Stimulated activated CD4-positive, alpha-beta T cell treated with anti-CD3 and anti-CD28 coated beads, Interleukin-12 subunit alpha, Interleukin-12 subunit beta, amount 100 ng/mL, for 48 hours (primary cell): ENCODE measurements around the gene GAGE10.
"Not testable (repeated sequence)": the region's sequence is repeated elsewhere in the genome, so short reads cannot be mapped to it uniquely, and the experiment has no call there.

Experiments
- DNase-seq, 3 donors: peaks; one replicate each; pipeline ENCODE4 v3.0.0-alpha.2; 2020; ENCODE audit warnings: low read depth in 2 of 3, low spot score in 1 of 3

The GAGE10 gene

DNA sequence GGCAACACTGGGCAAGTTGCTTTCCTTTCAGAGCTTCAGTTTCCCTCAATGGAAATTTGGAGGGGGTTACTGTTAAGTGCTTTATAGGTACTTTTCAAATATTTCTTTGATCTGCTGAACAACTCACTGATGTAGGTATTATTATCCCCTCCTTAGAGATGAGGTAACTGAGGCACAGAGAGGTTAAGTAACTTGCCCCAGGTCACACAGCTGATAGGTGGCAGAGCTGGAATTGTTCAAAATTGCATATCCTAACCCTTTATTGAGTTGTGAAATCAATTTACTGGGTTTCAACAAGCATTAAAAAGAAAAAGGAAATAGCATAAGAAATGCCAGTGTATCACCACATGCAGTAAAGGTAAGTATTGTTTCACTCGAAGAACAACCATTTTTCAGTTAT lies 27.2 kb upstream of the GAGE10 start:
- DNase-seq, result no peak

DNA sequence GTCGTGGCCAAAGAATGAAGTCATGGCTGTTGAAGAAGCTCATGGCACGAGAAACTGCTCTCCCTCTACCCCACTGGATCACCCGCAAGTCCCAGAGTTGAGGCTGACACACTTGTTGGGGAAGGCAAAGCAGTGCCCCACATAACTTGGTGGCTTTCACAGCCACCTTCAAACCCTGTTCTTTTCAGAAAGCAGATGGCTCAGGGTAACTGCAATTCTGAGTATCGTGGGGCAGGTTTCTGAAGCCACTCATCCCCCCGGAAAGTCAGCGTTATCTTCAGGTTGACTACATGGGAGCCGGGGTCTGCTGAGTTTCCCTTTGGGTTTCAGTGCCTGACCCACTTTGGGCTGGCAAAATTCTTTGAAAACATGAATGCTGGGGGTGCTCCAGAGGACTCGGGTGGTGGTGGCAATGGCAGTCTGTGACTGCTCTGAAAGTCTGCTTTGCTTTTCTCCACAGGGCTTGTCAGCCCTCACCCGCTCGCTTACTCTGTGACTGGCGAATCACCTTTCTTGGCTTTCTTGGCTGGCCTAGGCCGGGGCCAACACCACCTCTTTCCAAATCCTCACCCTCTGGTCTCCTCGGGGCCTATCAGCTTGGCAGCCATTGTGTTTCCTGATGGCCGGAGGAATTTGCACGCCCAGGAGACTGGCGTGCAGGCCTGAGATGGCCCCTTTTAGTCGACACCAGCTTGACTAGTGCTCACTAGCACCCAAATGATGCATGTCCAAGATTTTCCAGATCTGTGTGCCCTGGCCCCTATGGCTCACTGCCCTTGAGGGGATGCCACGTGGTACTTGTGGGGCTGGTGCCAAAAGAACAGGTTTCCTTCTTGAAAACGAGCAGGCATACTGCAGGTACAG lies 26.5 kb upstream of the GAGE10 start:
- DNase-seq, result no peak

DNA sequence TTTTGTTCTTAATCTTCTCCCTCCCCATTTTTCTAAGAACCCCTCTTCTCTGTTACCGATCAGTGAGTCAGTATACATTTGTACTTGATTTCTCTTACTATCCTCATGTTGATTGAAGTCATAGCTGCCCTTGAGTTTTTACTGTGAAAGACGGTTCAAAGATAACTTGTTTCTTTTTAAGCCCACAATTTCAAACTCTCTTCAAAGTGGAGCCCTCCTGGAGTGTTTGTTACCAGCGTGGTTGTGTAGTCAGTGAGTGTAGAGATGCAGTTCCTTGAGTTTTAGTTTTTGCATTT lies 26.0 kb upstream of the GAGE10 start:
- DNase-seq, result no peak

DNA sequence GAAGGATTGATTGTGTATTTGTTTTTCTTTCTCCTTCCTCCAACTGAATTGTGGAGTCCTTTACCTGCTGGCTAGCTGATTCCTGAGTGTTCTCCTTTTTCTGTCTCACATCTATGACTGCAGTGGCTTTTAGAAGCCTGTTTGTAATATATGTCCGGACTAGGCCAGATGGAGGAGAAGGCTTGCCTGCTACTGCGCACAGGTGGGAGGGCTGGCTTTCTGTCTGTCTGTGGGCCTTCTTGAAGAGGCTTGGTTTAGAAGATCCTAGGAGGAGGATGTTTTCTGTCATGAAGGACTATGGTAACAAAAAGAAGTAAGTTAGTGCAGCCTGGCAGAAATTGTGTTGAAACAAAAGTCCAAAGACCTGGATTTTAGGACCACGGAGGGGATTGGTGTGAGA lies 25.4 kb upstream of the GAGE10 start:
- no peak for DNase-seq

DNA sequence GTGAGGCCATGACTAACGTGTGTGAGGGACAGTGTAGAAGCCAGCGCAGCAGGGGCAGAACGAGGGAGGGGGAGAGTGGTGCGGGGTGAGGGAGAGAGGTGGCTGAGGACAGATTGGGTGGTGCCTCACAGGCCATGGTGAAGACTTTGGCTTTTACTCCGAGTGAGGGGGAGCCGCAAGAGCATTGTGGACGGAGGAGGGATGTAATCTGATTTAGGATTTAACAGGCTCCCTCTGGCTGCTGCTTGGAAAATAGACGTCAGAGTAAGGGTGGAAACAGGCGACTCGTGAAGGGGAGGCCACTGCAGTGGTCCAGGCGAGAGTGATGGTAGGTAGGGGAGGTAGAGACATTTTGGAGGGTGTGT lies 20.8 kb upstream of the GAGE10 start:
- DNase-seq, result no peak

DNA sequence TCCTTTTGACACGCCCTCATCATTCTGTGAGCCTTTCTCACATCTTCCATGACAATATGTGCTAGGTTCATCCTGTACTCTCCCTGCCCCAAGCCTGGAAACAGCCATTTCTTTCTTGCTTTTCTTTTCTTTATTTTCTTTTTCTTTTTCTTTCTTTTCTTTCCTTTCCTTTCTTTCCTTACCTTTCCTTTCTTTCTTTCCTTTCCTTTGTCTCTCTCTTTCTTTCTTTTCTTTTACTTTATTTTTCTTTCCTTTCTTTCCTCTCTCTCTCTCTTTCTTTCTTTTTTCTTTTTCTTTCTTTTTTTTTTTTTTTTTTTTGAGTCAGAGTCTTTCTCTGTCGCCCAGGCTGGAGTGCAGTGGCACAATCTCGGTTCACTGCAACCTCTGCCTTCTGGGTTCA lies 19.2 kb upstream of the GAGE10 start:
- DNase-seq, result no peak

DNA sequence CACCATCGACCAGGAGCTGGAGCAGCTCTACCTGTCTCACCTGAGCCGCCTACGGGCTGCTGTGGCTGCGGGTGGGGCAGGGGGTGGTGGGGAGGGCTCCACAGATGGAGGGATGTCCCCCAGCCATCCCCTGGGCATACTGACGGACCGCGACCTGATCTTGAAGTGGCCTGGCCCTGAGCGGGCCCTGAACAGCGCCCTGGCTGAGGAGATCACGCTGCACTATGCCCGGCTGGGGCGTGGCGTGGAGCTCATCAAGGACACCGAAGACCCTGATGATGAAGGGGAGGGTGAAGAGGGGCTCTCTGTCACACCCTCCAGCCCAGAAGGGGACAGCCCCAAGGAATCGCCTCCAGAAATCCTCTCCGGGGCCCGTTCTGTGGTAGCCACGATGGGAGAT lies 17.3 kb upstream of the GAGE10 start:
- no peak for DNase-seq

DNA sequence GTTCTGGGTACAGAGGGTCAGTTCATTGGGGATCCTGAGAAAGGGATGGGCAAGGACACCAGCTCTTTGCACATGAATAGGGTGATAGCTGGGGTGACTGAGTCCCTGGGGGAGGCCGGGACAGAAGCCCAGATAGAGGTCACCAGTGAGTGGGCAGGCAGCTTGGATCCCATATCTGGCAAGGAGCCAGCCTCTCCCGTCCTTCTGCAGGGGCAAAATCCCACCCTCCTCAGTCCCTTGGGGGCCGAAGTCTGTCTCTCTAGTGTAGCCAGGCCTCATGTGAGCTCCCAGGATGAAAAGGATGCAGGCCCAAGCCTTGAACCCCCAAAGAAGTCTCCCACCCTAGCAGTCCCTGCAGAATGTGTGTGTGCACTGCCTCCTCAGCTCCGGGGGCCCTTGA lies 16.9 kb upstream of the GAGE10 start:
- no peak for DNase-seq

DNA sequence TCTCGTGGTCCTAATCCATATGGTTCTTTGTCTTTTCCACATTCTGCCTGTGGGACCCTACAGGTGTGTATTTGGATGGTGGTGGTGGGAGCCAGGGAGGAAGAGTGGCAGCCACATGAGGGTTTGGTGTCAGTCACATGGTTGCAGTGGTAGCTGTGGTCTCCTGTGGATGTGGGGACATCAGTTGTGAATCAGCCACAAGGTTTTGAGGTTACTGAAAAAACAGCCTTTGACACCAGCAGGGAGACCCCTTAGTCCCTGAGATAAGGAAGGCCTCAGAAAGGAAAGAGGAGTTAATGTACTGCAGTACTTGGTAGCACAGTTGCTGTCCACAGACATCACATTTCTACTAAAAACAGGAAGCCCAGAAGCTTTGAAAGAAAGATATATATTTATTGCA lies 15.8 kb upstream of the GAGE10 start:
- no peak for DNase-seq

DNA sequence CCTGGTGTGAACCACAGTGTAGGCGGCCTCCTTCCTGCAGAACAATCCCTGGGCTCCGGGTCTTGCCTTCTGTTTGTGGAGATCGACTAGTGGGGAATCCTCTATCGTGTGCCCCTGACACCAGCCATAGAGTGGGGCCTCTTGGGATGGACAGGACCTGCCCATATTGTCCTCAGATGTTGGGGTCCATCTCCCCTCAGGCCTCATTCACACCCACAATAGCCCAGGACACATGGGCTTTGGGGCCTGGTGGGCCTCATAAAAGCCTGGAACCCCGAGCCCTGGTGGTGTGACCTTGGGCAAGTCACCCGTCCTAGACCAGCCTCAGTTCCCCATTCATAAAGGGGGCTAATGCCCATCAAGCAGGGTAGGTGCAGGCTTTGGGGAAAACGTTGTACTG lies 13.2 kb upstream of the GAGE10 start:
- no peak for DNase-seq

DNA sequence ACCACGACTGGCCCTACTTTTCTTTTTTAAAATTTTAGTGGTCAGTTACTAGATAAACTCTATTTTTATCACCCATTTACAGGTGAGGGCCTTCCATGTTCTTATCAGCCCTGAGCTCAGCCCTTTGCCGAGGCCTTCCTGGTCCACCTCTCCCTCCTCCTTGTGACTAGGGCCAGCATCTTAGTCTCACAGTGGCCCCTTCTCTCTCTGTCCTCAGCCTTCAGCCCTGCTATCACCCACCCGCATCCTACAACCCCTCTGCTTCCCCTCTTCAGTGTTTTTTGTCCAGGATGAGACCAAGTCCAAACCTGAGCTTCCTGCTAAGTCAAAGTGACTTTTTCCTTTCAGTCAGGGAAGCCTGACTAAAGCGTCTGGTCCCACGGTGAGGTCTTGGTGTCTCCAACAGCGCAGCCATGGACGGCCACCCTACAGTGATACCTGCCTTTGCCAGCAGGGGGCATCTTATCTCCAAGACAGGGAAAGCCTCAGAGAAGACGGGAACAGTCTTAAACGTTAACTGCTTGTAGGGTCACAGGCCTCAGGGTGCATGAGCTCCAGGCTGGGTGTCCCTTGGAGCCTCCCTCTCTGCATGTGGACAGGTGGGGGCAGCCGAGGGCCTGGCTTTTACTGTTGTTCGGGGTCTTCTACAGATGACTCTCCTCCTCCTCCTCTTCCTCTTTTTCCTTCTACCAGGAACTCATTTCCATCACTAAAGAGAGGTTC lies 11.7 kb upstream of the GAGE10 start:
- peak; percentile 54 to 85 (median 60) for DNase-seq

DNA sequence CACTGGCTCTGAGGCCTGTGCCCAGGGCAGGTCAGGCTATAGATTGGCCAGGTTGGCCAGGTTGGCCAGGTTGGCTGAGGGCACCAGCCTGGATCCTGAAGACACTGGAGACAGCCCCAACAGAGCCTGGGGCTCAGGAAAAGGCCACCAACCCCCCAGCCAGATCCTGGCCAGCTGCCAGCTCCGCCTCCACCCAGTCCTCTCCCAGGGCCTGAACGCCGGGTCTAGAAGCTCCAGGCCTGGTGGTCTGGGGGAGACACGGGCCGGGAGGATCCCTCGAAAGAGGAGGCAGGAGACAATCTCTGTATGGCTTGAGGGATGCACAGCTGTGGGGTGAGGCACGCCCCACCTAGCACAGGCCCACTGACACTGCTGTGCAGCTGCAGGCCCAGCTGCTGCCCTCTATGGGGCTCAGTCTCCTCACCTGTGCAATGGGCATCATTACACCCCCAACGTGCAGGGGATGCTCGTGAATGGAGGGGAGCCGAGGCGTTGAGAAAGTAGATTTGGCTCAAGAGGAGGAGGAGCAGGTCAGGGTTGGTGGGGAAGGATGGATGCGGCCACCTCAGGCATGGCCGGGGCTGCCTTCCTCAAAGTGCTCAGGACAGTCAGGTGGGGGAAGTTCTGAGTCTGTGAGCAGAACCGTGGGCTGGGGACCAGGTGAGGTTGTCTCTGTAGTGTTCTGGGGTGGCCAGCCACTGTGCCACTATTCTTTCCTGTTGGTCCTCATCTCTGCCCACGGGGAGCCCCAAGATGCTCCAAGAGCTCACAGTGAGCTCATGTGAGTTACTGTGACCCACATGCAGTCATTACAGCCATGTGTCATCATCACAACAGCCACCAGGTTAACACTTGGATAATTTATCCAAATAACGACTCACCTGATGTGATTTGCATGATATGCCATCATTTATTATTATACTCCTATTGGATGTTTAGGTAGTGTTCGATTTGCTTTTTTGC lies 10.8 kb upstream of the GAGE10 start:
- DNase-seq, result no peak

DNA sequence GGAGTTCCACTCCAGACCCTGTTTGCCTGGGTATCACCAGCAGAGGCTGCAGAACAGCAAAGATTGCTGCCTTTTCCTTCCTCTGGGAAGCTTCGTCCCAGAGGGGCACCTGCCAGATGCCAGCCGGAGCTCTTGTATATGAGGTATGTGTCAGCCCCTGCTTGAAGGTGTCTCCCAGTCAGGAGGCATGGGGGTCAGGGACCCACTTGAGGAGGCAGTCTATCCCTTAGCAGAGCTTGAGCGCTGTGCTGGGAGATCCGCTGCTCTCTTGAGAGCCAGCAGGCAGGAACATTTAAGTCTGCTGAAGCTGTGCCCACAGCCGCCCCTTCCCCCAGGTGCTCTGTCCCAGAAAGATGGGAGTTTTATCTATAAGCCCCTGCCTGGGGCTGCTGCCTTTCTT lies 4.2 kb upstream of the GAGE10 start:
- DNase-seq, result not testable (repeated sequence)

DNA sequence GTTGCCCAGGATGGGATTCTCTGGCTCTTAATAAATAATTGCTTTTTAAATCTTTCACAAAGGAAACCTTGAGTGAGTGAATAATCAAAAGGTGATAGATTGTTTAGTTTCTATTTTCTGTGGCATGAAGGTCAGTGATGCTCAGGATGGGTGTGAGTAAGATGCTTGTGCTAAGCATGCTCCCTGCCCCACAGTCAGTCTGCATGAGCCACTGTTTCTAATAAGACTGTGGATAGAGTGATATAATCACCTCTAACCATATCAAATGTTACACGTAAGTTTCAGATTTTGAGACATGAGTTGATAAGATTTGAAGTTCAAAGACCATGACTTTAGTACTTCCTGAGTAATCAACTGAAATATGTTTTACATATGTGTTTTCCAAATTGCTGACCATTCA lies 2.7 kb upstream of the GAGE10 start:
- DNase-seq, result no peak

DNA sequence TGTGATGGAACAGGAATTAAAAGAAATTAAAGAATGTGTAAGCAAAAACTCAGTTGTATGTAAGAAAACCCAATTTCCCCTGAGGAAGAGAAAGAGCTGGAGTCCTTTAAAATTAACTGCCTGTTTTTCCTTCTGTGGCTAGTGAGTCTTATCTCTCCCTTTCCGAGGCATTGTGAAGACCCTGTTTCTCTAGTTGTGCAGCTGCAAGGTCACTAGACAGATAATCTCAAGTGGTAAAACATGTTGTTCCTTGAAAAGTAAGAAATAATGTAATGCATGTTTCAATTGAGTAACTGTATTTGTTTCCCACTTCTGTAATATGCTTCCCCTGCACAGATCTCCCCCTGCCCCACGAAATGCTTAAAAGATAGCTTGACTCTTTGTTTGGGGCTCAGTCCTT lies 4.3 kb downstream of the GAGE10 start:
- DNase-seq, result not testable (repeated sequence)

DNA sequence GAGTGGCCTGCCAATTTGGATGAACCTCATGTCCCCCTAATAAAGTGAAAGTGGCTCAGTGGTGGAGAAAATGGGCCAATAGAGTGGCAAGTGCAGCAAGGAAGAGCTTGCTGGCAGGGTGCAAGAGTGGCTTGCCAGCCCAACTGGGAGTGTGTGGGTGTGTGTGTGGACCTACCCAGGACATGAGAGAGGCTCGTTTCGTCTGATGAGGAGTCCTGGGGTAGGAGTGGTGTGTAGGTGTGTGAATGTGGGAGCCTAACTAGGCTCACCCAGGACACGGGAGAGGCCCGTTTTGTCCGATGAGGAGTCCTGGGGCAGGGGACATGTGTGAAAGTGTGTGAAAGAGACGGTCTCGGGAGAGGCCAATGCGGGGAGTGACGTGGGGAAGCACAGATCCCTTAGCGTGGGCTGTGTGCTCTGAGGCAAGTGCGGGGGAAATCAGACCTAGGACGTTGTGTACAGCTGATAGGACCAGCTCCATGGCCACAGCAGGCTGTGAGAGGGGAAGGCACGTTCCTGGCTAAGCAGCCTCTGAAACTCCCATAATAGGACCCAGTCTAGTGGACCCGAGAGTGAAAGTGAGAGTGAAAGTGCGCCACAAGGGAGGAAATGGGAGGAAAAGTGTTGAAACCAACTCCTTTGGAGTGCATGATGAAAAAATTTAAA lies 5.3 kb downstream of the GAGE10 start:
- no peak for DNase-seq

DNA sequence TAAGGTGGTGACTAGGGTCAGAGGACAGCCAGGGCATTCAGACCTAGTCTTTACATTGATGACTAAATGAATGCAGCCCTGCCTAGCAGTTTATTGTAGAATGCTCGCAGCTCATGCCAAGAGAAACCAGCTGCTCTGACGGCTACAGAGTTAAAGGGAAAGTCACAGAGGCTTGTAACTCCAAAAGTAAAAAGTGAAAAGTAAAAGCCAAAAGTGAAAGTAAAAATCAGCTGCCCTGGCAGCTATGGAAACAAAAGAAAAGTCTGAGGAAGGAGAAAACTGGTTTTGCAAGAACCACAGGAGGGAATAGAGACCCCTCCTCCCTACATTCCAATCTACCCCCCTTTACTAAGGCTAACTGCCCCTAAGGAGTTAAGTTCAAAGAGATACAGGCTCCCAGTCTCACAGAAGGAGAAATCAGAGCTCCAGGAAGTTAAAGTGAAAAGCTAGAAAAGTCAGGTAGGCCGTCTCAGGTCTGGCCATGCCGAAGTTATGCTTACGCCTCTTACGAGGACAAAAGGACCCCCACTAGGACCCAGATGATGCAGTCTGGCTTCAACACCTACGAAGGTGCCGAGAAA lies 6.0 kb downstream of the GAGE10 start:
- no peak for DNase-seq

DNA sequence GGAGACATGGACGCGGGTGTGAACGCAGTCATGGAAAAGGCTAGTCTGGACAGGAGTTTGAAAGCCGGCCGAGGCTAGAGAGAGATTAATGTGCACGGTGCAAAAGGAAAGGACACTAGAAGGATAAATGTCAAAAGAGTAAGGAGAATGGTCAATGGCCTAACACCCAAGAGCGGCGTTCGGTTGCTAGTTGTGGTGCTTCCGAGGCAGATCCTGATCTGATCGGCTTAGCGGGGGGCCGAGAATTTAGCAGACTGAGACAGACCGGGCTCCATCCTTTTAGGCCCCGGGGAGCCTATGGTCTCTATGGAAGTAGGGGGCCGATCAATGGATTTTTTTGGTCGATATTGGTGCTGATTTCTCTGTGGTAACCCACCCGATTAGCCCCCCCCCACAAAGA lies 6.9 kb downstream of the GAGE10 start:
- DNase-seq, result no peak

DNA sequence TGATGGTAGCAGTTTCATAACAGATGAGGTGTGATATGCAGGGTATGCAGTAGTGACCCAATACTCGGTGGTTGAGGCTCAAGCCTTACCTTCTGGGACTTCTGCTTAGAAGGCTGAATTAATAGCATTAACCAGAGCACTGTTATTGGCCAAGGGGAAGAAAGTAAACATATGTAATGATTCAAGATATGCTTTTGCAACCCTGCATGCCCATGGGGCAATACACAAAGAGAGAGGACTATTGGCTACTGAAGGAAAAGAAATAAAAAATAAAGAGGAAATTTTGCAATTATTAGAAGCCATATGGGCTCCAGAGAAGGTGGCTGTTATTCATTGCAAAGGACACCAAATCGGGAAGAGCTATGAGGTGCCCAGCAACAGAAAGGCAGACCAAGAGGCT lies 8.7 kb downstream of the GAGE10 start:
- DNase-seq, result no peak

DNA sequence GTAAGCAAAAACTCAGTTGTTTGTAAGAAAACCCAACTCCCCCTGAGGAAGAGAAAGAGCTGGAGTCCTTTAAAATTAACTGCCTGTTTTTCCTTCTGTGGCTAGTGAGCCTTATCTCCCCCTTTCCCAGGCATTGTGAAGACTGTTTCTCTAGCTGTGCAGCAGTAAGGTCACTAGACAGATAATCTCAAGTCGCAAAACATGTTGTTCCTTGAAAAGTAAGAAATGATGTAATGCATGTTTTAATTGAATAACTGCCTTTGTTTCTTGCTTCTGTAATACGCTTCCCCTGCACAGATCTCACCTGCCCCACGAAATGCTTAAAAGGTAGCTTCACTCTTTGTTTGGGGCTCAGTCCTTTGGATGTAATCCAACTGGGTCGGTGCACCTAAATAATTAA lies 12.6 kb downstream of the GAGE10 start:
- no peak for DNase-seq

DNA sequence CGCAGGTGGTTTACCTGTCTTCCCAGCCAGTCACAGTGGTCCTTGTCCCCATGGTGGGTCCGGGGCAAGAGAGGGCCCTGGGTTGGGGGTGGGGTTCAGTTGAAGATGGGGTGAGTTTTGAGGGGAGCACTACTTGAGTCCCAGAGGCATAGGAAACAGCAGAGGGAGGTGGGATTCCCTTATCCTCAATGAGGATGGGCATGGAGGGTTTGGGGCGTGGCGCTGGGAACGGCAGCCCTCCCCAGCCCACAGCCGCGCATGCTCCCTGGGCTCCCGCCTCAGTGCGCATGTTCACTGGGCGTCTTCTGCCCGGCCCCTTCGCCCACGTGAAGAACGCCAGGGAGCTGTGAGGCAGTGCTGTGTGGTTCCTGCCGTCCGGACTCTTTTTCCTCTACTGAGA lies 18.3 kb downstream of the GAGE10 start, which contains the start of gene GAGE12J:
GAGE12J (plus strand) TSS at position 301 of the 400 bp plus-strand sequence. CDS start 1,157 bp downstream, outside the sequence.
- not testable (repeated sequence) for DNase-seq
